ENCODE data around the gene BTG4.

The BTG4 gene

DNA sequence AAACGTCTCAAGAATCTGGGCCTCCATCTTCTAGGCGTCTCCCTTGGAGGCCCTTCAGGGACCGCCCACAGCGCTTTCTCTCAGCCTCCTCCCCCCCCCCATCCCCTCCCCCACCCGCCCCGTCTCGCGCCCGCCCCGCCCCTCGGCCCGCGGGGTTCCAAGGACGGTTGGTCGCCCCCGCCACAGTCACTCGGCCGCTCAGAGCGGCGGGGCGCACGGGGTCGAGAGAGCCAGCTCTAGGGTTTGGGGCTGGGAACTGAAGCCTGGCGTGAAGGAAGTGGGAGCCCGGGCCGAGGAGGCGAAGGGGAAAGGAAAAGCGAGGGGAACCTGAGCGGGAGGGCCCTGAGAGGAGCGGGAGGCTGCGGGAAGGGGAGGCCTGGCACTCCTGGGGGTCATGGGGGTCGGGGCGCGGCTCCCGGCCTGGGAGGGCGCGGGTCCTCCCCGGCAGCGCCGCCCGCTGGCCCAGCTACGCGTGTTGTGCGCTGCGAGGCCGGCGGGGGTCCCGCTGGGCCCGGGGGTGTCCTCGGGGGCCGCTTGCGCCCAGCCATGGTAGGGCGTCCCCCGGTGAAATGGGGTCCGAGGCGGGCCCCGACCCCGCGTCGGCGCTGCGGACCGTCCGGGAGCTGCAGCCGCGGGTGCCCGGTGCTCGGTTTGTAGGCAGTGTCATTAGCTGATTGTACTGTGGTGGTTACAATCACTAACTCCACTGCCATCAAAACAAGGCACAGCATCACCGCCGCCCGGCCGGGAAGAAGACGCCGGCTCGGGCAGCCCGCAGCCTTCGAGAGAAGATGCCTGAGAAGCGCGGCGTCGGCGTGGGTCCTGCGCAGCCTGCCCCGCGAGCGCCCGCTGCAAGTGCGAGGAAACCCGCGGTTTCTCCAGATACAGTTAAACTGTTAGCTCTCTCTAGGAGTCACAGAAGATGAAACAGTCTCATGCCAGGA, at the start of gene BTG4:
Gene BTG4, minus strand, starts transcription at position 91 of the 944 bp plus-strand sequence. CDS start 13,610 bp downstream, outside the sequence.
- no peak for DNase-seq

DNA sequence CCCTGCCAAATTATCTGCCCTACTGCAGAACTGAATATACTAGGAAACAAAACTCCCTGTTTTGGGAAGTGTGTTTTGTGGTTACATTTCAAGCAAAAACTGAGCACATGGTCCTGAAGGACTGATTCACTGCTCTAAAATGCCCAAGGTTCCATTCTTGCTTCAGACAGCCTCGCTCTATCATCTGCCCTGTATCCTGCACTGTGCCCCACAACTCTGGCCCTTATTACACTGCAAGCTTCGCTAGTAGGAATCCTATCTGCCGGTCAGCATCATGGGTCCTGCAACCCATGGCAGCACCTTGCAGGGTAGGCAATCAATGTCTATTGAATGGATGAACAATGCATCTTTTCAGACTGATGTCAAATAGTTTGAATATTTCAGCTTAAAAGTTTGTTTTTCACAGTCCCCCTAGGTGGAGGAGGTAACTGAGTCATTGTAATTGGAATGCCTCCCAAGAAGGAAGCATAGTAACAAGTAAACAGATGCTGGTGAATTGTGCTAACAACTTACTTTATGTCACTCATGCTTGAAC, 49.7 kb upstream of the BTG4 start:
- DNase-seq, result no peak

DNA sequence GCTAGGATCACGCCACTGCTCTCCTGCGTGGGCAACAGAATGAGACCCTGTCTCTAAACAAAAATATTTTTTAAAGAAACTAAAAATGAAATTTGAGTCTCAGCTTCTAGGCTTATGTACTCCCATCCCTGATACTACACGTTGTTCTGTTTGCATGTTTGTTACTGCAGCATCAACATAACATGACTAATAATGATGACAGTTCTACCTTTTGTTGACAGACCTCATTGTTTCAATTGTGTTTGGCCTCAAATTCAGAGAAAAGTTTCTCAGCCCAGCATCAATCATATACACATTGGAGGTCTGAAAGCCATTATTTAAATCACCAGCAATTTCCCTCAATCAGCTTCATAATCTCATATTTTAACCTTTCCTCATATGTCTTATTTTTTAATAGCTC, 49.1 kb upstream of the BTG4 start:
- DNase-seq, result no peak

DNA sequence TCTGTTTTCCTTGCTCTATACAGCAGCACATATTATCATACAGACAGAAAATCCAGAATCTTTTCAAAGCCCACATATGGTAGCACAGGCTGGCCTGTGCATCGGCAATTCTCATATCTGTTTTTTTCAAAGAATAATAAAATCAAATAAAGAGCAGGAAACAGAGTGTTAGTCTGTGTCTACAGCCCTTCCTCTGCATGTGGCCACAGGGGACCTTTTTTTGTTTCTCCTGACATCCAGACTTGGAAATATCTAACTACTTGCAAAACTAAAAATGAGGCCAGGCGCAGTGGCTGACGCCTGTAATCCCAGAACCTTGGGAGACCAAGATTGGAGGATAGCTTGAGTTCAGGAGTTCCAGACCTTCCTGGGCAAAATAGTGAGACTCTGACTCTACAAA, 48.6 kb upstream of the BTG4 start:
- no peak for DNase-seq

DNA sequence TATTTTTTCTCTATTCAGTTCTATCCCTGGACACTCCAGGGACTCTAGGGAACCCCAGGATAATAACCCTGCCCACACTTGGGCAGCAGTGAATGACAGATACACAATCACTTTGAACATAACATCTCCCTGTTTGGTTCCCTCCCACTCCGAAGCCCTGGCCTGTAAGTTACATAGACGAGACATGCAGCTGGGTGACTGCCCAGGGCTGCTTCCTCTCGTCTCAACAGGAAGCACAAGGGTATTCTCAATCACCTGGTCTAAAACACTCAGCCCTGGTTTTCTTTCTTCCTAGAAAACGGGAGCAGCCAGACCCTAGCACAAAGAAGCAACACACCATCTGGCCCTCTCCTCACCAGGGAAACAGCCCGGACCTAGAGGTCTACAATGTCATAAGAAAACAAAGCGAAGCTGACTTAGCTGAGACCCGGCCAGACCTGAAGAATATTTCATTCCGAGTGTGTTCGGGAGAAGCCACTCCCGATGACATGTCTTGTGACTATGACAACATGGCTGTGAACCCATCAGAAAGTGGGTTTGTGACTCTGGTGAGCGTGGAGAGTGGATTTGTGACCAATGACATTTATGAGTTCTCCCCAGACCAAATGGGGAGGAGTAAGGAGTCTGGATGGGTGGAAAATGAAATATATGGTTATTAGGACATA, 47.7 kb upstream of the BTG4 start:
- no peak for DNase-seq

DNA sequence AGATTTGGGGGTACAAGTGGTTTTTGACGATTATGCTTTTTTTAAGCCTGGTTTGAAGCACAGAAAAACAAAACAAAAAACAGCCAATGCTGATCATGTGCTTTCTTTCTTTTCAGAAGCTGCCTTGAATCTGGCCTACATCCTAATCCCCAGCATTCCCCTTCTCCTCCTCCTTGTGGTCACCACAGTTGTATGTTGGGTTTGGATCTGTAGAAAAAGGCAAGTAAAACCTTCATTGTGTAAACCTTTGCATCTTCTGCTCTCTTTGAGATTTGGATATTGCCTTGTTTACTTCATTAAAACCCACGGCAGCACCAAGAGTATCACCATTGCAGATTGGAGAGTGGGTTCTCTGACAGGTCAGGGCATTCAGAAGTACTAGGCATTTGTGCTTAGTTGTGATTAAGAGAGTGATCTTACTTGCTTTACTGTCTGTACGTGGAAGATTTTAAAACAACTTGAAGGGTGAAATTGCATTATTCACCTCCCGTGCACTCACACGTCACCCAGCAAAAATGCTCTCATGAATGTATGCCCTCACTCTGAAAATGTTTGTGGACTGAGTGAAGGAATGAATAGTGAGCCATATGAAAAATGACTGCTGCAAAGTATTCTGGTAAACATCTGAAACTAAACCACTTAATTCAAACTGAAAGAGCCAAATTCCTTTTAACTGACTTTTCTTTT, 45.4 kb upstream of the BTG4 start:
- no peak for DNase-seq

DNA sequence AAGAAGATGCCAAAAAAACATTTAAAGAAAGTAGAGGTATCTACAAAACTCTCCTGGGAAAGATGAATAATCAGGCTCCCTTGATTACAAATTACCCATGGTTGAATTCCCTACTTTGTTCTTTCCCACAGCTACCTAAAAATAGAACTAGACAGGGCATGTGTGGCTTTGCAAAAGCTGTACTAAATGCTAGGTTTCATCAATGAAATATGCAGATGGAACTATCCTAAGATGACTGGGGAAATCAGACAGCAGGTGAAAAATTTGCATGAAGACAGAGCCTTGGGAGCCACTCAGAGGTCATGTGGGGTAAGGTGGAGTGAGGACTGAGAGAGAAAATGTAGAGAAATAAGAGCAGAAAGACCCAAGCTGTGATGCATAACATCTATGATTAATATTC, 43.1 kb upstream of the BTG4 start:
- DNase-seq, result no peak

DNA sequence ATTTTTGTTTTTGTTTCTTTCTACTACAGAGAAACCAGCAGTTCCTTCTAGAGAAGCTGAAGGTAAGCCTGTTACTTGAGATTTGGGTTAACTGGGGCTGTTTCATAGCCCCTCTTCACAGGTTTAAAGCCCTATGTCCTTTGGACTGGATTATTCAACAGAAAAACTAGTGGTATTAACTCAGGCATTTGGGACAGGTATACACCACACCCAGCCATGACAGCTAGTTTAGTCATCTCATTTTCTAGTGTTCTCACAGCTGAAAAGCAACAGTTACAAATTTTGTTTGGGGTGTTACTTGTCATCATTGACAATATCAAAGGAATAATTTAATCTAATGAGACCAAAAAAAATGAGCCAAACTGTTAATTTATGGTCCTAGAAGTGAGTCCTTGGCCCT, 42.3 kb upstream of the BTG4 start:
- no peak for DNase-seq

DNA sequence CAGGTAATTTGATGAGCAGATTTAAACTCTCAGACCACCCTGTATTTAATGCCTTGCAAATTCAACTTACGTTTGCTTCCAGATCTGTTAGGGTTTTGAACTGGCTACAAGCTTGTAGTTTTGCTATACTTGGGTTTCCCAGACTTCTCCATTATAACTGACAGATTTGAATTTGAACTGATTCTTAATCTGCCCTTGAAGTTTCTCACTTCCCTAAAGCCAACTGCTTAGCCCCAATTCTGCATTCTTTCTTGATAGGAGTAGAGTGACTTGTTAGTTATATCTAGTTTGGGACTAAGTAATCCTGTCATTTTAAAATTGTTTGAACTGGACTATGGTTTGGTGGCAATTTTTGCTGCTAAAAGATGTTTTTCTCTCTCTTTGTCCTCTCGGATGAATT, 38.1 kb upstream of the BTG4 start:
- no peak for DNase-seq

DNA sequence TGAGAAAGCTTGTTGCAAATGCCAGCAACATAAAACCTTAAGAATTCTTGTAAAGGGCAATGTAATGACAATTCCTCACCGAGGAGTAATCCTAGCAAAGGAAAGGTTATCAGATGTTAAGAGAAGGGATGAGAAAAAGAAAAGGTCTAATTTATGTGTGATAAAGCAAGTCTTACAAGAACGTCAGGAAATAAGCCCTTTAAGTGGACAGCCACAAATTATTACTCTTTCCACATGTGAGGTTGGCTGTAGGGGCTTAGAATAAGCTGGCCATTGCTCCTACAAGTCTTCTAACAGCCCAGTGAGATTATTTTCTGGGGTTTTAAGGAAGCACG, 37.6 kb upstream of the BTG4 start:
- DNase-seq, result no peak

DNA sequence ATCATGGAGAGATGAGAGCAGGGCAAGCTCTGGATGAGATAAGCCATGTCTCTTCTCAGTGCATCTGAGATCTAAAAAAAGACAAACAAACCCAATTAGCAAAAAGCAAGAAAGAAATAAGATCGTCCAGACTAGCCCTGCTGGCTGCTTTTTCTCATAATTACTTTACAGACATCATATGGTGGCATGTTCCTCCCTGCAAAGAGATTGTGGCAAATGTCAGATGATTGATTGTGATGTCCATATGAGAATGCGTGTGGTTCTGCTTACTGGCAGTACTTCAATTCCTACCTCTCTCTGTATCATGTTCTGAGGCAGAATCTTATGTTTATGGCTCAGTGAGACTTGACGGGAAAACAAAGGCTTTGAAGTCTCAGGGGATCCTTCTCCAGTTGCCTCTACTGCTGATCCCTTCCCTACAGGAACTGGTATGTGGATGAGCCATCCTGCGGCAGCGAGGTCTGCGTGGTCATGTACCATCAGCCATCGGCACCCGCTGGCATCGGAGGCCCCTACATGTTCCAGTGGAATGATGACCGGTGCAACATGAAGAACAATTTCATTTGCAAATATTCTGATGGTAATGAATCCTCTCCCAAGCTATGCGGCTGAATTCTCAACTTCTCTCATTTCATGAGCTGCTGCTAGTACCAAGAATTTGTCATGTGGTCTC, 37.1 kb upstream of the BTG4 start:
- DNase-seq, result no peak

DNA sequence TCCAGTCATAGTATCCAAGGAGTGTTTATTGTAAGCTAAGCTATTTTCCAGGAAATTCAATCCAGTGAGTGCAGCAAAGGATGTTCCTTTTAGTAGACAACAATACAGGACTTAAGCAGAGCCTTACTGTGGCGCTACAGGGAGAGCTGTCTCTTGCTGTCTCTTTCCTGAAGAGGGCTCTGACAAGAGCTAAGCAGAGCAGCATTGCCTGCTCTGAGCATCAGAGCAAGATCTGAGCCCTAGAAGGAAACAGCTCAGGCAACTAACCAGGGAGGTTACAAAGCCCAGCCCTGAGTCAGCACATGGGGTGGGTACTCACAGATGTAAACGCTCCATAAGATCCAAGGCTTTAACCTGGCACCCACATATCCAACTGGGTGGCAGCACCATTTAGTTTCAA, 36.3 kb upstream of the BTG4 start:
- no peak for DNase-seq

DNA sequence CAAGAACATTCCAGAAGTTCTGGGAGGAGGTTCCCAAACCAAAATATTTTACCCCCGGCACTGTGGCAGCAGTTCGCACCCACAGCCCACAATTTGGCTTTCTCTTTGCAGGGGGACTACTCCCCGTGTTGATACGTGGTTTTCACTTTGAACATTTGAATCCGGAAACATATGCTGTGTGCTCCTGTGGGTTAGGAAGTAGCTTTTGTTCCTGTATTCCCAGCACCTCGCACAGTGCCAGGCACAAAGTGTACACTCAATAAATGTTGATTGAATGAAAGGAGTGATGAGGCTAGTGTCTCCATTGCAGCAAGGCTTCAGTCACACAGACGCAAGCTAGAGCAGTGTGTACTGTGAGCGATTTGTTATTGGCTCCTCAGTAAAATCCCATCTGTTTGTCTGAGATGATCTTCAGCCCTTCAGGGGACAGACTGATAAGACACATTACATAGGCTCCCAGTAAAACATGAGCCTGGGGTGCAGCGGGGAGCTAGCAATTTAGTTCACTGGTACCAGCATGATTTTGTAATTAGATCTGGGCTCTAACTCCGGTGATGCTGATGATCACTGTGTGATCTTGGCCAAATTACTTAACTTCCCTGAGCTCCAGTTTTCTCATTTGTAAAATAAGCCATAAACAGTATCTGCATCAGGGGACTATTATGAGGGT, 30.6 kb upstream of the BTG4 start:
- DNase-seq, result no peak

DNA sequence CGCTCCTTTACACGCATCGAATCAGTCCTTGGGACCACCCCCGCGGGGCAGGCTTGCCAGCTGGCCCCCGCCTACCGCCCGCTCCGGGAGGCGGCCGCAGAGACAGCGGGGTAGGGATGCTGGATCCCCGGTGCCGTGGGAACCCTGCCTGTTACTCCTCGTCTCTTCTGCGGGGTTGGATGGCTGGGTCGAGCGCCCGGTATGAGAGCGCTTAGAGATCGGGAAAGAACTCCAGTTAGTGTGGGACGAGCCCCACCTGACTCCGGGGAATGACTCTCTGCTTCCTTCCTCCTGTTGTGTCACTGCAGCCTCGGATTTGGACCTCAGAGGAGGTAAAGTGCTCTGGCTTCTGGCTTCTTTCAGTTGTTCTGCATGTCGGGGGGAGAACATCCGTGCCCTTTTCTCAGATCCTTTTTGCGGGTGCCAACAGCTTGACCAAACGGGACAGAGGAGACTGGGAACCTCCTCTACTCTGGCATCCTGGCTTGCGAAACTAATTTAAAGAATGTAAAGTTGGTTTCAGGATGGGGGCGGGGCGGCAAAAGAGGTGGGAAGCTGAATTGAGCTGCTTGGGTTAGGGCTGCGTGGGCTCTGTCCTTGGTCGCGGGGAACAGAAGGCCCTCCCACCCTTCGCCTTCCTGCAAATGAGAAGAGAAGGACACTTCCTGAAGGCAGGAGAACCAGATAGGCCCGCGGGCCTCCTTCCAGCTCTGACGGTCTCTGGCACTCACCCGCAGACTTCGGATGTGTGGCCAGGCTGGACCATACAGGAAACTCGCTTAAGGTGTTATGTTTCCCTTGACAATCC, 29.3 kb upstream of the BTG4 start:
- DNase-seq, result no peak

DNA sequence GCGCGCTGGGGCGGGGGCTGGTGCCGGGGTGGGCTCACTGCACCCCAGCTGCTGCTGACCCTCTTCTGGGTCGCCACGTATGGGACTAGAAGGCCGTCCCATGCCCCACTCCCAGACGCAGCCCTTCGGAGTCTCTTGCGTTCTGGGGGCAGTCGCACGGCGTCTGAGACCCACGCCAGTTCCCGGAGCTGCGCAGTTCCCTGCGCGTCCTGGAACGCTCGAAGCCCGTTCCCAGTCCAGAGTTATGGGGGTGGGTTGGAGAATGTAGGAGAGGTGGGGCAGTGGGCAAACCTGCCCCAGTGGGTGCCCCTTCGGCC, 28.7 kb upstream of the BTG4 start:
- DNase-seq, result no peak

DNA sequence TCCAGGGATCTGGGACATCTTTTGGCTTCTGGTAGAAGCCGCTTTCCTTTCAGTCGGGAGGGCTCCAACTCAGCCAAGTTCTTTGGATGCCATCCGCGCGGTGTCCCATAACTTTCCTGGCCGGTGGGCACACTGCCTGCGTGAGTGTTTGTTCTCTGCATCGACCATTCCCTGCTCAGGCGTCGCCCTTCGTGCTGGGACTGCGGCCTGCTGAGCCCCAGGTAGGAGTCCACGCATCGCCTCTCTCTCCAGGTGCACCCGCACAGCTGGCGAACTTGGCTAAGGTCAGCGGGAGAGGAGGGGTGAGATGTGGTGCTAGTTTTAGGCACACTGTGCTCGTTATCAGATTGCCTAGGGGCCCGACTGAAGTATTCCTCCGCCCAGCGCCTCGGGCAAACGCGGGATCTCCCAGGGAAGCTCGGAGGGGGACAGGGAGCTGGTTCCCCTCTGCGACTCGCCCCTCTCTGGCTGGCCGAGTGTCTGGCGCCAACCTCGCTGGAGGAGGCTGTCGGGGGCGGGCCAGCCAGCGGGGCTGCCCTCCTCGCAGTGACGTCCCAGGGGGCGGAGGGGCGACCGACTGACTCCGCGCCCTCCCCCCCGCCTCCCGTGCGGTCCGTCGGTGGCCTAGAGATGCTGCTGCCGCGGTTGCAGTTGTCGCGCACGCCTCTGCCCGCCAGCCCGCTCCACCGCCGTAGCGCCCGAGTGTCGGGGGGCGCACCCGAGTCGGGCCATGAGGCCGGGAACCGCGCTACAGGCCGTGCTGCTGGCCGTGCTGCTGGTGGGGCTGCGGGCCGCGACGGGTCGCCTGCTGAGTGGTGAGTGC, 28.1 kb upstream of the BTG4 start, which contains the start of gene LAYN:
Gene LAYN, plus strand, starts transcription at position 607 of the 823 bp plus-strand sequence. Its CDS starts 124 bp downstream, at position 731.
- DNase-seq, result no peak

DNA sequence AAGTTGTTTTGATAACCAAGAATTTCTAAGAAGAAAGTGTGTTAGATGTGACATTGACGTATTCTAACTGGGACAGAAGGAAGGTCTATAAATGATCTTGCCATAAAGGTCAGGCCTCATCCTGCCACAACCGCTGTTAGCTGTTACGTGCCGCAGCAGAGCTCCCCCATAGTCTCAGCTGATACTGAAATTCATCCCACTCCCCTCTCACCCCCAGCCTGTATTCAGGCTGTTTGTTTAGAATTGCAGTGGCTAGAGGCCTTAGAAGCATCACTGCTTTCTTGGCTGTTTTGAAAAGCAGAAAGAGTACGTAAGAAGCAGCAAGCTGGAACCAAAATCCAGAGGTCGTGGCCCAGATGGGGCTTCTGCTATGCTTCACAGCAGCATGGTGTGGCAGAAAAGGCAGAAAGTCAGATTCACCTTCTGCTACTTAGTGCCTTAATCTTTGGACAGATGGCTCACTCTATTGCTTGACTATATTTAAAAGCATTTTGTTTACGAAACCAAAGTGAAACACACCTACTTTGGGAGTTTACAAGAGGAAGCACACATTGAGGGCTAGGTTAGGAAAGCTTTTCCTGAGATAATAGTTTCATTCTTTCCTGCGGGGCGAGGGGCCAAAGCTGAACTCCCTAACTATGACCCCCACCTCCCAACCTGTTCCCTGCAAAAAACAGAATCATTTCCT, 27.4 kb upstream of the BTG4 start:
- no peak for DNase-seq

DNA sequence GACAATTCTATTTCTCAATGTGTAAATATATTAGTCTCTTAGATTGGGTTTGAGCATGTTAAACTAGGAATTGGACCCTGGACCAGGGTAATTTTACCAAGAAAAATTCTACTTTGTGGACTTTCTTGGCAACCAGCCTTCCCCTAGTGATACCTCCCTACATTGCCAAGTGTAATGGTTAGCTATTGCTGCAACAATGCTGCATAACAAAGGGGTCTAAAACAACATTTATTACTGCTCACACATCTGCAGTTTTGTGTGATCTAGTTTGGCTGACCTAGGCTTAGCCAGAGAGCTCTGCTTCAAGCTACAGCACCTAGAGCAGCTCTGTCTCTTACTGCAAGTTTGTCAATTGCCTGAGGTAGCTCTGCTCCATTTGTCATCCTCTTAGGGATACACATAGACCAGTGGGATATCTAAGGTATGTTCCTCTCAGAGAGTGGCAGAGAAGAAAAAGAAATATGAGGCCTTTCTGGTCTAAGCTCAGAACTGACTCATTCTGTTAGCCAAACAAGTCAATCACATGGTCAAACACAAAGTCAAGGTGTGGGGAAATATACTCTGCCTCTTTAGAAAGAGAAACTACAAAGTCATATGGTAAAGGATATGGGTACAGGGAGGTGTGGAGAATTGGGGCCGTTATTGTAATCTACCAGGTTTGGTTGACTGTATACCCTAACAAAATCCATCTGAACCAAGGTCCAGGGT, 26.4 kb upstream of the BTG4 start:
- no peak for DNase-seq

DNA sequence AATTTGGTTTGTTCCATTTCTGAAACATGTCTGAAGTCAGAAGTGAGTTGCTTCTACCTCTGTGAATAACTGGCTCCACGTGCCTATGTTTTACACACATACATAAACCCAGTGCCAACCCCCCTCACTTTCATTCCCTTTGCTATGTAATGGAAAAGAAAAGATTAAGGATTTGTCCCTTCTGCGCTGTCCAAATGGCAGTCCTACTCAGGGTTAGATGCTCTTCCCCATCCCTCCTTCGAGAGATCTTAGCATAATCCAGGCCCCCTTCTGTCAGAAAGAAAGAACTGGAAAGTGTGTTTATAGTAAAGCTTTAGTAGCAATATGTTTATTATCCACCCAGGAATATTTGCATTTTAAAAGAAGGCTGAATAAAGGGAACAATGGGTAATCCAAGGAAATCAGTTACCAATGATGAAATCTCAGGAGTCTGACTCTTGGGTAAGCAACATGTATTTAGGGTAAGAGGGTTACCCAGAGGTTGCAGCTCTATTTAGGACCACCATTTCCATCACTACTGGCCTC, 25.2 kb upstream of the BTG4 start:
- DNase-seq, result no peak

All from Kasumi-1 (cell line).